ENCODE results near the gene BIN1.

GRCh38 chr2:127146071-127146725 lies 39.2 kb upstream of the BIN1 start:
- no peak for TF ChIP-seq YY1 (IDR thresholded peaks at IDR 0.05; ENCODE audit: low read depth)
- TF ChIP-seq MXI1 (IDR thresholded peaks at IDR 0.05; ENCODE audit: low read depth, low read length) = no peak
- TF ChIP-seq POLR2AphosphoS5 (IDR thresholded peaks at IDR 0.05; ENCODE audit: low read depth, low read length) = no peak
- TF ChIP-seq ELF1 (IDR thresholded peaks at IDR 0.05) = no peak
- no peak for TF ChIP-seq TAF1 (IDR thresholded peaks at IDR 0.05; ENCODE audit: borderline replicate concordance, low read depth, low read length)
- TF ChIP-seq EZH2phosphoT487 (IDR thresholded peaks at IDR 0.05; ENCODE audit: borderline replicate concordance, low read depth) = no peak
- TF ChIP-seq EP300 (IDR thresholded peaks at IDR 0.05; ENCODE audit: borderline replicate concordance in 1 of 2, low read depth in 1 of 2, low read length in 1 of 2) = no peak
